IPS-18a (cell line): ENCODE results near the gene FAM120A.

Source experiments
- H3K27ac ChIP-seq: one replicate; pipeline ENCODE4 v1.5.1; 2013; ENCODE audit warnings: low read length
- H3K27me3 ChIP-seq: one replicate; pipeline ENCODE4 v1.6.1; 2013; ENCODE audit warnings: mild to moderate bottlenecking, low read length; ENCODE audit not compliant: control insufficient read depth, insufficient read depth
- H3K36me3 ChIP-seq: one replicate; pipeline ENCODE4 v1.6.1; 2013; ENCODE audit warnings: low read depth, low read length; ENCODE audit not compliant: control insufficient read depth
- H3K4me1 ChIP-seq: one replicate; pipeline ENCODE4 v1.6.1; 2013; ENCODE audit warnings: low read depth, low read length; ENCODE audit not compliant: control insufficient read depth
- H3K4me3 ChIP-seq: one replicate; pipeline ENCODE4 v1.5.1; 2013; ENCODE audit warnings: low read length
- H3K9ac ChIP-seq: one replicate; pipeline ENCODE4 v1.6.1; 2013; ENCODE audit warnings: mild to moderate bottlenecking, low read length, moderate library complexity
- H3K9me3 ChIP-seq: one replicate; pipeline ENCODE4 v1.6.1; 2013; ENCODE audit warnings: low read depth, low read length; ENCODE audit not compliant: control insufficient read depth

The FAM120A gene

DNA sequence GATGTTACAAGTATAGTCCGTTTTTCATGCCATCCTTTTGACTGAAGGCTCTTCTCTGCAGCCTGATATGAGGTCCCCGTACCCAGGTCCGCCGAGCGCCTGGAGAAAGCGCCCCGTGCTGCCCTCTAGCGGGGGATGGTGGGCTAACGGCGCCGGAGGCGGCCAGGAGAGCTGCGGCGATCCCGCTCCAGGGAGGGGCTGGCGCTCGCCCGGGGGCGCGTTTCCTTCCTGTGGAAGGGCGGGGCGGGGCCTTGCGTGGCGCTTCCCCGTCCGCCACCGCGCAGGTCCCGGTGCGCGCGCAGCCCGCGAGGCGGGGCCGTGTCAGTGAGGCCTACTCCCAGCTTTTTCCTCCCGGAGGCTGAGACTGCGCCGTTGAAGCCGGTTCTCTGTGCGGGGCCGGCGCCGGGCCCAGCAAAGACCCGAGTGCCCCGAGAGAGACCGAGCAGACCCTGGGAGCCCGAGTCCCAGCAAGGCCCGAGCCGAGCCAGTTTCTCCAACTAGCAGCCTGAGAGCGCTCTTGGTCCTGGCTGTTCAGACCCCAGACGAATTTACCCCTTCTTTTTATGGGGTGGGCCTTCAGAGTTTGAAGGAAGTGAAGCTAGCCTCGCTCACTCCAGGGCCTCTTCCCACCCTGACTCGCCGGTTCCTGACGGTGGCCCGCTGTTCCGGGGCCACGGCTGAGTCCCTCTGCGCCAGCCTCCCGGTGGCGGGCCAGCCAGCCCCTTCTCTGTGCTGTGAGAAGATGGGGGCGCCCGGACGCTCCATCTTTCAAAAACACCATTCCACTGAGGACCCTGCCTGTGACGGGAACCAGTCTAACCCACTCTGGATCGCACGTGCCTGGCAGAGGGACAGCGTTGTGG is 115.2 kb downstream of the FAM120A start:
- peak overlapping the region; percentile 25 for H3K27ac ChIP-seq
- H3K36me3 ChIP-seq: peaks cover 15% of the 10 kb centered on the region
- H3K4me1 ChIP-seq: no peaks in the 10 kb centered on the region
- H3K9ac ChIP-seq: peak overlapping the region; percentile 67
- H3K9me3 ChIP-seq: no peaks in the 10 kb centered on the region
- H3K27me3 ChIP-seq: no peaks in the 10 kb centered on the region
- H3K4me3 ChIP-seq: peak overlapping the region; percentile 64

DNA sequence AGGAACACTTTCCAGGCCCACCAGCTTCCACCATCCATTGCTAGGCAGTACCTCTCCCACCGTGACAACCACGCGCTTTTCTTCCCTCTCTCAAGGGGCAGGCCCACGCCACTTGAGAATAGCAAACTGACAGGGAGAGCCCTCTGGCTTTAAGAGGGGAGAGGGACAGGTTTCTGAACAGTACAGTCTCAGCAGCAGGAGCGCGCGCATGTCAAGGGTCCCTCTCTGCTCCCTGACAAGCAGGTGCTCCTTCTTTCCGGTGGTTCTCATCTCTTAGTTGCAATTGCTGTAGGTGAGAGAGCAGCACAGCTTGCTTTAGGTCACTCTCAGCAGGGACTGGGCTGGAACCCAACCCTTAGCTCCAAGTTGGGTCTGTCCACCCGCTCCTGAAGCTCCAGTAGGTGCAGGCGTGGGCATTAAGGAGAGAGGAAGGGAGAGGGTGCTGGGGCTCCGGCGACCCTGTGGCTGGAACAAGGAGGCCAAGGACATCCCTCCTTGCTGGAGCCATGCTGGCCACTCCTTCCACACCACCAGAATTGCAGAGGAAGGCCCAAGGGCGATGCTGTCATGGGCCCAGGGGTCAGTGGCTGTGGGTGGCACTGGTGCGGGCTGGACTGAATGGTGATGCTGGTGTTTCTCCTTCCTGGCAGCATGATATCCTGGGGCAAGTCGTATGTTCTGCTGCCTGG is 115.9 kb downstream of the FAM120A start:
- Histone ChIP-seq H3K27me3 (no peaks in the 10 kb centered on the region), H3K27ac (no peak overlapping the region)

DNA sequence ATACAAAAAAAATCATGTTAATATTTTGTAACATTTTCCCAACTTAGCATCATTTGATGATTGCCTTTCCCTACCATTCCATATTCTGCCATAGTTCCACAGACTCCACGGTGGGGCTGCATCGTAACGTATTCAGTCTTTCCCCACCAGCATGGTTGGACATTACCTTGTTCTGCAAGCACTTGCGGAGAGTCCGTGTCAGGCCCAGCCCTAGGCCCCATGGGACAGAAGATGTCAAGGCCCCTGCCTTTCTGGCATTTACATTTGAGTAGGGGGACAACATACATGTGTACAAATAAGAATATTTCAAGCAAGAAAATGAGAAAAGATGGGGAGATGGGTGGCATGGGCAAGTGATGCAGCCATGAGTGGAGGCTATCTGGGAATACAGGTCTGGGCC is 116.7 kb downstream of the FAM120A start:
- no peak overlapping the region for H3K4me3 ChIP-seq
- peaks cover 4% of the 10 kb centered on the region for H3K36me3 ChIP-seq
- no peak overlapping the region for H3K27ac ChIP-seq
- no peaks in the 10 kb centered on the region for H3K4me1 ChIP-seq
- H3K9me3 ChIP-seq: no peaks in the 10 kb centered on the region
- no peak overlapping the region for H3K9ac ChIP-seq
- H3K27me3 ChIP-seq: no peaks in the 10 kb centered on the region

More for the DNA sequence above, 115.9 kb downstream of the FAM120A start:
- peak overlapping the region; percentile 67 for H3K9ac ChIP-seq
- peak overlapping the region; percentile 64 for H3K4me3 ChIP-seq
- no peaks in the 10 kb centered on the region for H3K4me1 ChIP-seq
- H3K36me3 ChIP-seq: peaks cover 9% of the 10 kb centered on the region
- H3K9me3 ChIP-seq: no peaks in the 10 kb centered on the region

GRCh38 chr9:93569621-93570174 is 118.2 kb downstream of the FAM120A start:
- Histone ChIP-seq H3K36me3 (no peaks in the 10 kb centered on the region), H3K27me3 (no peaks in the 10 kb centered on the region), H3K4me3 (no peak overlapping the region), H3K9me3 (no peaks in the 10 kb centered on the region), H3K27ac (no peak overlapping the region), H3K9ac (no peak overlapping the region), H3K4me1 (peaks cover 4% of the 10 kb centered on the region)

- H3K27me3 ChIP-seq: peaks cover 9% of the 10 kb centered on the region
- peaks cover 10% of the 10 kb centered on the region for H3K4me1 ChIP-seq
- H3K9me3 ChIP-seq: no peaks in the 10 kb centered on the region
- H3K36me3 ChIP-seq: no peaks in the 10 kb centered on the region
- H3K4me3 ChIP-seq: no peak overlapping the region
- no peak overlapping the region for H3K9ac ChIP-seq
- no peak overlapping the region for H3K27ac ChIP-seq
Measured at GRCh38 chr9:93572221-93572620, 120.7 kb downstream of the FAM120A start.

GRCh38 chr9:93572636-93573515 is 121.4 kb downstream of the FAM120A start:
- peaks cover 15% of the 10 kb centered on the region for H3K4me1 ChIP-seq
- H3K9ac ChIP-seq: no peak overlapping the region
- H3K36me3 ChIP-seq: no peaks in the 10 kb centered on the region
- no peak overlapping the region for H3K4me3 ChIP-seq
- H3K9me3 ChIP-seq: no peaks in the 10 kb centered on the region
- no peak overlapping the region for H3K27ac ChIP-seq
- peaks cover 15% of the 10 kb centered on the region for H3K27me3 ChIP-seq

DNA sequence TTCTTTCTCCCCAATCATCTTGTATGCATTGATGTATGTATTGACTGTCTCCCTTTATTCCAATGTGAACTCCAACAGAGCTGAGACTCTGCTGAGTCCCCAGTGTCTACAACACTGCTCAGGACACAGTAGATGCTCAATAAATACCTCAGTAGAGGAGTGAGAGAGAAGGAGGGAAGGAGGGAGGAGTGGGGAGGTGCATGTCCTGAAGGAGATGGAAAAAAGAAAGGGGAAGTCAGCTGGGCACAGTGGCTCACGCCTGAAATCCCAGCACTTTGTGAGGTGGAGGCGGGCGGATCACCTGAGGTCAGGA is 122.0 kb downstream of the FAM120A start:
- Histone ChIP-seq H3K27ac (no peak overlapping the region), H3K9ac (no peak overlapping the region), H3K4me1 (peaks cover 15% of the 10 kb centered on the region), H3K9me3 (no peaks in the 10 kb centered on the region), H3K27me3 (peaks cover 19% of the 10 kb centered on the region), H3K36me3 (no peaks in the 10 kb centered on the region), H3K4me3 (no peak overlapping the region)

- no peak overlapping the region for H3K4me3 ChIP-seq
- peaks cover 15% of the 10 kb centered on the region for H3K4me1 ChIP-seq
- H3K27me3 ChIP-seq: peaks cover 21% of the 10 kb centered on the region
- H3K9ac ChIP-seq: no peak overlapping the region
- no peaks in the 10 kb centered on the region for H3K36me3 ChIP-seq
- H3K9me3 ChIP-seq: no peaks in the 10 kb centered on the region
- H3K27ac ChIP-seq: no peak overlapping the region
Measured at GRCh38 chr9:93574091-93574899, 122.8 kb downstream of the FAM120A start.

GRCh38 chr9:93574900-93575795 is 123.7 kb downstream of the FAM120A start:
- H3K27ac ChIP-seq: no peak overlapping the region
- peak overlapping the region; percentile 59 for H3K4me3 ChIP-seq
- H3K4me1 ChIP-seq: peaks cover 15% of the 10 kb centered on the region
- peaks cover 21% of the 10 kb centered on the region for H3K27me3 ChIP-seq
- no peaks in the 10 kb centered on the region for H3K9me3 ChIP-seq
- H3K36me3 ChIP-seq: no peaks in the 10 kb centered on the region
- H3K9ac ChIP-seq: peak overlapping the region; percentile 18

GRCh38 chr9:93575796-93576257 is 124.3 kb downstream of the FAM120A start:
- Histone ChIP-seq H3K27me3 (peaks cover 21% of the 10 kb centered on the region), H3K4me1 (peaks cover 15% of the 10 kb centered on the region), H3K27ac (no peak overlapping the region), H3K9me3 (no peaks in the 10 kb centered on the region), H3K9ac (peak overlapping the region; percentile 18), H3K4me3 (peak overlapping the region; percentile 59), H3K36me3 (no peaks in the 10 kb centered on the region)
